Duodenal mucosa (tissue), 2 donors: ENCODE data around the gene OR5AR1.
"Not testable (repeated sequence)": the region's sequence is repeated elsewhere in the genome, so short reads cannot be mapped to it uniquely, and the experiment has no call there.

Experiments used
- H3K27ac ChIP-seq: one replicate; pipeline ENCODE4 v1.7.0; 2013; ENCODE audit warnings: low read depth, low read length
- H3K27me3 ChIP-seq, 2 donors: one replicate each; pipeline ENCODE4 v1.7.0; 2013; ENCODE audit warnings: low read length in 2 of 2, control low read depth in 1 of 2; ENCODE audit not compliant: insufficient read depth in 2 of 2, control insufficient read depth in 1 of 2
- H3K36me3 ChIP-seq, 2 donors: one replicate each; pipeline ENCODE4 v1.7.0; 2013; ENCODE audit warnings: low read length in 2 of 2, control low read depth in 1 of 2; ENCODE audit not compliant: insufficient read depth in 2 of 2, control insufficient read depth in 1 of 2
- H3K4me1 ChIP-seq, 2 donors: one replicate each; pipeline ENCODE4 v1.7.0; 2013; ENCODE audit warnings: low read length in 2 of 2, control low read depth in 1 of 2; ENCODE audit not compliant: insufficient read depth in 2 of 2, control insufficient read depth in 1 of 2
- H3K4me3 ChIP-seq, 2 donors: one replicate each; pipeline ENCODE4 v1.7.0; 2013; ENCODE audit warnings: low read length in 2 of 2, low read depth in 1 of 2
- H3K9ac ChIP-seq, 2 donors: one replicate each; pipeline ENCODE4 v1.7.0; 2013; ENCODE audit warnings: low read length in 2 of 2, low read depth in 1 of 2
- H3K9me3 ChIP-seq, 2 donors: one replicate each; pipeline ENCODE4 v1.7.0; 2013; ENCODE audit warnings: low read length in 2 of 2, control low read depth in 1 of 2; ENCODE audit not compliant: control insufficient read depth in 1 of 2

Gene OR5AR1

DNA sequence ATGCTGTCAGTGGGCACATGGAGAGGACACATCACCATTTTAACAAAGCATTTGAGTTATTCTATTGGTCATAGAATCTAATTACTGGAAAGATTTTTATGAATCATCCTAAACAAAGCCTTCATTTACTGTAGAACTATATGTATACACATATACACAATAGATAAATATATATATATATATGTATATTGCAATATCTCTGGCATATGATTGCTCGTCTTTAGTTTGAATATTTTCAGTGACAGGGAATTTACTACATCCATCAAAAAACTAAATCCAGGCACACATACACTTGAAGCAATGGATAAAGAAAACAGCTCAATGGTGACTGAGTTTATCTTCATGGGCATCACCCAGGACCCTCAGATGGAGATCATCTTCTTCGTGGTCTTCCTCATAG lies at the start of gene OR5AR1:
OR5AR1 (plus strand) TSS at position 301 of the 400 bp plus-strand sequence; CDS start at position 301, 0 bp downstream.
- Histone ChIP-seq H3K27me3 (no peaks in the 10 kb centered on the region), H3K36me3 (no peaks in the 10 kb centered on the region), H3K27ac (no peak within 1 kb of the TSS), H3K9me3 (peaks cover 2 to 4% of the 10 kb centered on the region in 2 donors), H3K4me3 (no peak within 1 kb of the TSS), H3K9ac (no peak within 1 kb of the TSS), H3K4me1 (no peaks in the 10 kb centered on the region)

GRCh38 chr11:56624661-56625110 lies 38.8 kb upstream of the OR5AR1 start:
- Histone ChIP-seq H3K4me3 (no peak overlapping the region), H3K9ac (no peak overlapping the region), H3K9me3 (no peaks in the 10 kb centered on the region), H3K27me3 (no peaks in the 10 kb centered on the region), H3K4me1 (no peaks in the 10 kb centered on the region), H3K36me3 (no peaks in the 10 kb centered on the region), H3K27ac (no peak overlapping the region)

DNA sequence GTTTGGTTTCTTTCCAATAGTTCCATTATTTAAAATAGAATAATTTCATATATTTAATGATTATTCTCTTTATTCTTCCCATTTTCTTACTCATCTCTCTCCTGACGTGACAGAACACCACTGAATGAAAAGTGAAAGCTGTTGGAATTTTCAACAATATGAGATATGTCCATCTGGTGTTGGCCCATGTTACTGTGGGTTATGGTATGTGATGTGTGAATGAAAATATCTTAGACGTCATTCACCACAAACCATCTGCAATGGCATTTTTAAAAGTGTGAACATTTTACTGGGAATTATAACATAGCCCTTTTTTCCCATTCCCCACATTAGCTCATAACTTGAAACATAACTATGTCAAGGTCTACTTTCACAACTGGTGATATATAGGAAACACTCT lies 37.5 kb upstream of the OR5AR1 start:
- Histone ChIP-seq H3K9me3 (no peaks in the 10 kb centered on the region), H3K9ac (no peak overlapping the region), H3K4me1 (no peaks in the 10 kb centered on the region), H3K27me3 (no peaks in the 10 kb centered on the region), H3K36me3 (no peaks in the 10 kb centered on the region), H3K27ac (no peak overlapping the region), H3K4me3 (no peak overlapping the region)

- H3K9ac ChIP-seq, result no peak overlapping the region
- no peaks in the 10 kb centered on the region for H3K36me3 ChIP-seq
- no peak overlapping the region for H3K4me3 ChIP-seq
- H3K9me3 ChIP-seq, result no peaks in the 10 kb centered on the region
- H3K27ac ChIP-seq, result no peak overlapping the region
- no peaks in the 10 kb centered on the region for H3K4me1 ChIP-seq
- no peaks in the 10 kb centered on the region for H3K27me3 ChIP-seq
Observed at GRCh38 chr11:56632329-56632728, 31.2 kb upstream of the OR5AR1 start.

DNA sequence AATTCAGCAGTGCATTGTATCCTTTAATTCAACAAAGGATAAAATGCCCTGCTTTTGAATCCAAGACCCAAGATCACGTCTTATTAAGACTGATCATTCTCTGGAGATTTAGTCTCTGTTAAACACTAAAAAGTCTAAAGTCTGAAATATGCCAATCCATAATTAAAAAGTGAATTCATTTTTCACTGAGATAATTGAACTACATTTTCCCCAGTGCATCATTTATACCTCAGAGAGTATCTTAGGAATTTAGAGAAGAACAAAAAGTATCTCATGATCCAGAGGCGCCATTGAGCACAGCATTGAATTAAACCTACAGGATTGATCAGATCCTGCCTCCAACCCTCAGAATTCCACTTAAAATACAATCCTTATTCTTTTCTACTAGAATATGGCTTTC lies 26.6 kb upstream of the OR5AR1 start:
- H3K36me3 ChIP-seq, result no peaks in the 10 kb centered on the region
- peaks cover 0 to 6% of the 10 kb centered on the region in 2 donors for H3K9me3 ChIP-seq
- H3K4me1 ChIP-seq, result no peaks in the 10 kb centered on the region
- no peak overlapping the region for H3K4me3 ChIP-seq
- H3K9ac ChIP-seq, result no peak overlapping the region
- no peak overlapping the region for H3K27ac ChIP-seq
- H3K27me3 ChIP-seq, result no peaks in the 10 kb centered on the region

DNA sequence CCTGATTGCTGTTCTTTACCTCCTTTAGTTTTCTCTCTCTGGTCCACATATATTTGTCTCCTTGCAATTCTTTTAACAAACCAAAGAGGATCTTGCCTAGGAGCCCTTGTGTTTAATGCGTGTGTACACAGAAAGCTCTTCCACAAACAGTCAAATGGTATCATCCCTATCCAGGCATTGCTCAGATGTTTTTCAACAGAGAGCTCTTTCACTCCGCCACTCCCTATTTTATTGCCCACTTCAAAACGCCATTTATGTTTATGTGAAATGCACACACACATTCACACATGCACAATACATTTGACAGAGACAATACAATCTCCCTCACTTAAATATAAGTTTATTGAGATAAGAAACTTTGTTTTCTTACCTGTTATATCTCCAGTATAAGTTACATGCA lies 26.0 kb upstream of the OR5AR1 start:
- H3K36me3 ChIP-seq, result no peaks in the 10 kb centered on the region
- H3K9ac ChIP-seq, result no peak overlapping the region
- no peaks in the 10 kb centered on the region for H3K4me1 ChIP-seq
- H3K27me3 ChIP-seq, result no peaks in the 10 kb centered on the region
- peaks cover 0 to 9% of the 10 kb centered on the region in 2 donors for H3K9me3 ChIP-seq
- H3K4me3 ChIP-seq, result no peak overlapping the region
- no peak overlapping the region for H3K27ac ChIP-seq

GRCh38 chr11:56642339-56642738 lies 21.1 kb upstream of the OR5AR1 start, which contains the start of gene OR5AP2:
Gene OR5AP2, minus strand, starts transcription at chr11:56642439. Its CDS starts 0 bp downstream, at chr11:56642439.
- Histone ChIP-seq H3K27ac (no peak within 1 kb of the TSS), H3K4me1 (no peaks in the 10 kb centered on the region), H3K27me3 (no peaks in the 10 kb centered on the region), H3K36me3 (no peaks in the 10 kb centered on the region), H3K9me3 (peaks cover 0 to 9% of the 10 kb centered on the region in 2 donors), H3K4me3 (no peak within 1 kb of the TSS), H3K9ac (no peak within 1 kb of the TSS)

- Histone ChIP-seq H3K4me1 (no peaks in the 10 kb centered on the region), H3K9me3 (peaks cover 2 to 4% of the 10 kb centered on the region in 2 donors), H3K27me3 (no peaks in the 10 kb centered on the region), H3K9ac (no peak overlapping the region), H3K36me3 (no peaks in the 10 kb centered on the region), H3K27ac (no peak overlapping the region), H3K4me3 (no peak overlapping the region)
Observed at GRCh38 chr11:56659755-56660154, 3.7 kb upstream of the OR5AR1 start.

DNA sequence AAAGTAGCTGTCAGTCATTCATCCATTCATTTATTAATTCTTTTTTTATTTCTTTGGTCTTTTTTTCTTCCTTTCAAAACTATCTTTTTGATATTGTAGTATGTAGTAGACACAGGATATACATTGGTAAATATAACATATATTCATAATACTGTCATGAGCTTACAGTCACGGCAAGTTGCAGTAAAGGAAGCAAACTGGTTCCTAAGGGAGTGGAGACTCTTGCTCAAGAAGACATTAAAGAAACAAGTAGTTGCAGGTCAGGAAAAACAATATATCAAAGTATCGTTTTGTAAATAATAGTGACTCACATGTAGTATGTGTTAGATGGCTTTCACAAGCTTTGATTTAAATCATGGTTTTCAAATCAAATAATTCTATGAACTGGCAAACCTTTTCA lies 7.5 kb downstream of the OR5AR1 start:
- Histone ChIP-seq H3K4me3 (no peak overlapping the region), H3K36me3 (no peaks in the 10 kb centered on the region), H3K4me1 (no peaks in the 10 kb centered on the region), H3K9me3 (no peaks in the 10 kb centered on the region), H3K27ac (no peak overlapping the region), H3K27me3 (no peaks in the 10 kb centered on the region), H3K9ac (no peak overlapping the region)

- Histone ChIP-seq H3K27ac (no peak overlapping the region), H3K27me3 (no peaks in the 10 kb centered on the region), H3K9ac (no peak overlapping the region), H3K4me1 (no peaks in the 10 kb centered on the region), H3K4me3 (no peak overlapping the region), H3K9me3 (no peaks in the 10 kb centered on the region), H3K36me3 (no peaks in the 10 kb centered on the region)
Observed at GRCh38 chr11:56688554-56689100, 25.1 kb downstream of the OR5AR1 start.

DNA sequence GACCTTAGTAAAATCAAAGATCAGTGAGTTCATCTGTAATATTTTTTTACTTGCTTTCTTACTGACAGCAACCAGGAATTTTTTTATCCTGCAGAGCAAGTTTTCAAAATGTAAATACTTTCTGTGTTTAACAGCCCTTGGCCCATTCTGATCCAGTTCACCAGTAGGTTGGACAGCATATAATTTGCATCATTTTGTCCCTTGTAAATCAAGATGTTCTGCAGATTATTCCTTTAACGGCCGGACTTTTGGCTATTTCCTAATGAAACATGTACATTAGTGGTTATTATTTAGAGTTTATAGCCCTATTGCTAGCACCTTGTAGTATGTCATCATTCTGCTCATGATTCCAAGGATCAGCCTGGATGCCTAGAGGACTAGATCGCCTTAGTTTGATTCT lies 27.7 kb downstream of the OR5AR1 start:
- H3K4me1 ChIP-seq, H3K4me3 ChIP-seq, H3K27me3 ChIP-seq, H3K9me3 ChIP-seq, H3K9ac ChIP-seq, H3K36me3 ChIP-seq, H3K27ac ChIP-seq: not testable (repeated sequence)
